ENCODE data around the gene HNRNPLL. TPM values are rescaled to one million over a fixed set of nuclear protein-coding genes. Genes with fewer than 3 reads are reported as not detected.
"Not testable (repeated sequence)": the region's sequence is repeated elsewhere in the genome, so short reads cannot be mapped to it uniquely, and the experiment has no call there.

The HNRNPLL gene
- total RNA-seq, 4 donors from 2014 or later: 35.6 to 100 (median 55.4) TPM

- no peak for TF ChIP-seq POLR2A (IDR thresholded peaks at IDR 0.05)
- no peak for TF ChIP-seq CTCF (IDR thresholded peaks at IDR 0.05)
- intact Hi-C loops (cut with DNase I; ENCODE audit: low total_unique reads): no loop called here
- no peaks in the 10 kb centered on the region for H3K36me3 ChIP-seq
- no peak overlapping the region for H3K27ac ChIP-seq
- no peaks in the 10 kb centered on the region for H3K9me3 ChIP-seq
- no peaks in the 10 kb centered on the region for H3K27me3 ChIP-seq
- H3K4me3 ChIP-seq: no peak overlapping the region
- H3K4me1 ChIP-seq: no peaks in the 10 kb centered on the region
- DNase-seq: no peak
Measured at GRCh38 chr2:38547791-38548190, 54.9 kb downstream of the HNRNPLL start.

- Histone ChIP-seq H3K27me3 (no peaks in the 10 kb centered on the region), H3K4me1 (no peaks in the 10 kb centered on the region), H3K36me3 (no peaks in the 10 kb centered on the region), H3K9me3 (no peaks in the 10 kb centered on the region), H3K4me3 (no peak overlapping the region), H3K27ac (no peak overlapping the region)
- intact Hi-C loops (cut with DNase I; ENCODE audit: low total_unique reads): no loop called here
- DNase-seq: no peak
- TF ChIP-seq CTCF (IDR thresholded peaks at IDR 0.05) (no peak), POLR2A (IDR thresholded peaks at IDR 0.05) (no peak)
Measured at GRCh38 chr2:38546585-38546984, 56.1 kb downstream of the HNRNPLL start.

- no peak for DNase-seq
Measured at GRCh38 chr2:38546064-38546463, 56.7 kb downstream of the HNRNPLL start.

GRCh38 chr2:38542248-38542631 is 60.5 kb downstream of the HNRNPLL start:
- intact Hi-C loops (cut with DNase I; ENCODE audit: low total_unique reads); H3K9me3 ChIP-seq; H3K36me3 ChIP-seq; H3K27ac ChIP-seq; H3K27me3 ChIP-seq; H3K4me1 ChIP-seq; DNase-seq; H3K4me3 ChIP-seq: not testable (repeated sequence)

More at GRCh38 chr2:38546064-38546463, 56.7 kb downstream of the HNRNPLL start:
- H3K4me1 ChIP-seq: no peaks in the 10 kb centered on the region
- H3K36me3 ChIP-seq: no peaks in the 10 kb centered on the region
- H3K27ac ChIP-seq: no peak overlapping the region
- TF ChIP-seq CTCF (IDR thresholded peaks at IDR 0.05) (no peak), POLR2A (IDR thresholded peaks at IDR 0.05) (no peak)
- no peaks in the 10 kb centered on the region for H3K9me3 ChIP-seq
- no peaks in the 10 kb centered on the region for H3K27me3 ChIP-seq
- intact Hi-C loops (cut with DNase I; ENCODE audit: low total_unique reads): no loop called here
- H3K4me3 ChIP-seq: no peak overlapping the region

GRCh38 chr2:38540580-38541286 is 62.0 kb downstream of the HNRNPLL start:
- no peak for DNase-seq
- Histone ChIP-seq H3K27me3 (no peaks in the 10 kb centered on the region), H3K27ac (no peak overlapping the region)

More at GRCh38 chr2:38540580-38541286, 62.0 kb downstream of the HNRNPLL start:
- Histone ChIP-seq H3K4me3 (no peak overlapping the region), H3K4me1 (no peaks in the 10 kb centered on the region), H3K9me3 (no peaks in the 10 kb centered on the region), H3K36me3 (no peaks in the 10 kb centered on the region)
- intact Hi-C loops (cut with DNase I; ENCODE audit: low total_unique reads): no loop called here
- no peak for TF ChIP-seq POLR2A (IDR thresholded peaks at IDR 0.05)
- TF ChIP-seq CTCF (IDR thresholded peaks at IDR 0.05): no peak

Data from uterus (tissue), 4 donors.